ENCODE results near the gene HPS5. TPM values are rescaled to one million over a fixed set of nuclear protein-coding genes. Genes with fewer than 3 reads are reported as not detected.

The HPS5 gene
- total RNA-seq, 2 donors from 2014 or later: 21.4 TPM

DNA sequence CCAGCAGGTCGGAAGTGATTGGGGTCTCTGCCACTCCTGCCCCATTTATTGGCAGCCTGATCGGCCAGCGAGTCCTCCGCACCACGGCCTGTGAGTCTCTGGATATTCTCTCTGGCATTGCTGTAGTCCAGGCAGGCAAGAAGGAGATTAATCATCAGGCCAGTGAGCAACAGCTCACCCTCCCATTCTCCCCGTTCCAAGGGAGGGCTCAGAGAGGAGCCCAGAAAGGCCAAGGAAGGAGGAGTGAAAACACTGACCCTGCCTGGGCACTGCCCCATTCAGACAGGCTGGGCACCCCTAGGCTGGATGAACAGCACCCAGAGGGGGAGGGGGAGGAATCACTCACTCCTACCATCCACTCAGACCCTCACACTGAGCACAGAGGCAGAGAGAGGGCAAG is 76.5 kb downstream of the HPS5 start:
- Mint-ChIP-seq H3K4me3 (no peak overlapping the region), H3K27me3 (ENCODE audit: insufficient read depth) (peaks cover 15% of the 10 kb centered on the region), H3K27ac (no peak overlapping the region), H3K36me3 (ENCODE audit: low read depth) (no peaks in the 10 kb centered on the region), H3K9me3 (peaks cover 4% of the 10 kb centered on the region), H3K4me1 (peaks cover 3% of the 10 kb centered on the region)
- DNase-seq: no peak
- Histone ChIP-seq H3K9me3 (ENCODE audit: control insufficient read depth, low read length) (no peaks in the 10 kb centered on the region), H3K27ac (ENCODE audit: low read depth, low read length) (no peak overlapping the region), H3K9ac (ENCODE audit: extremely low read depth, low read length, poor library complexity, severe bottlenecking) (no peak overlapping the region), H3K27me3 (ENCODE audit: control insufficient read depth, insufficient read depth, low read length, poor library complexity, severe bottlenecking) (no peaks in the 10 kb centered on the region), H3K36me3 (ENCODE audit: control insufficient read depth, insufficient read depth, low read length) (no peaks in the 10 kb centered on the region), H3K4me1 (ENCODE audit: control insufficient read depth, insufficient read depth, low read length) (no peaks in the 10 kb centered on the region), H3K4me3 (ENCODE audit: low read length) (no peak overlapping the region)
- WGBS, 2 experiments (ENCODE audit: insufficient coverage in 1 of 2, insufficient read length in 1 of 2): 0 to 75% methylated on average over 1 to 6 of the region's 6 CpGs
- no peak for TF ChIP-seq CTCF (conservative IDR thresholded peaks at IDR 0.05)

GRCh38 chr11:18243783-18244362 is 78.1 kb downstream of the HPS5 start:
- no peak overlapping the region for H3K27ac Mint-ChIP-seq
- no peaks in the 10 kb centered on the region for H3K36me3 Mint-ChIP-seq (ENCODE audit: low read depth)
- 0% methylated on average over 1 of the region's 1 CpG for WGBS, 2 experiments (ENCODE audit: insufficient coverage in 1 of 2, insufficient read length in 1 of 2)
- Histone ChIP-seq H3K27me3 (ENCODE audit: control insufficient read depth, insufficient read depth, low read length, poor library complexity, severe bottlenecking) (peaks cover 12% of the 10 kb centered on the region), H3K9me3 (ENCODE audit: control insufficient read depth, low read length) (no peaks in the 10 kb centered on the region), H3K9ac (ENCODE audit: extremely low read depth, low read length, poor library complexity, severe bottlenecking) (no peak overlapping the region), H3K27ac (ENCODE audit: low read depth, low read length) (no peak overlapping the region), H3K36me3 (ENCODE audit: control insufficient read depth, insufficient read depth, low read length) (no peaks in the 10 kb centered on the region), H3K4me3 (ENCODE audit: low read length) (no peak overlapping the region), H3K4me1 (ENCODE audit: control insufficient read depth, insufficient read depth, low read length) (no peaks in the 10 kb centered on the region)
- H3K27me3 Mint-ChIP-seq (ENCODE audit: insufficient read depth): peaks cover 19% of the 10 kb centered on the region
- H3K4me1 Mint-ChIP-seq: peaks cover 3% of the 10 kb centered on the region
- H3K4me3 Mint-ChIP-seq: no peak overlapping the region
- peak; percentile 94 for TF ChIP-seq CTCF (conservative IDR thresholded peaks at IDR 0.05)
- H3K9me3 Mint-ChIP-seq: peaks cover 4% of the 10 kb centered on the region
- DNase-seq: peak; percentile 87

GRCh38 chr11:18239655-18240054 is 82.3 kb downstream of the HPS5 start:
- Histone ChIP-seq H3K4me1 (ENCODE audit: control insufficient read depth, insufficient read depth, low read length) (no peaks in the 10 kb centered on the region), H3K27ac (ENCODE audit: low read depth, low read length) (no peak overlapping the region), H3K4me3 (ENCODE audit: low read length) (no peak overlapping the region), H3K27me3 (ENCODE audit: control insufficient read depth, insufficient read depth, low read length, poor library complexity, severe bottlenecking) (peaks cover 23% of the 10 kb centered on the region), H3K36me3 (ENCODE audit: control insufficient read depth, insufficient read depth, low read length) (no peaks in the 10 kb centered on the region), H3K9ac (ENCODE audit: extremely low read depth, low read length, poor library complexity, severe bottlenecking) (no peak overlapping the region), H3K9me3 (ENCODE audit: control insufficient read depth, low read length) (no peaks in the 10 kb centered on the region)
- DNase-seq: no peak
- no peaks in the 10 kb centered on the region for H3K4me1 Mint-ChIP-seq
- peaks cover 17% of the 10 kb centered on the region for H3K27me3 Mint-ChIP-seq (ENCODE audit: insufficient read depth)
- no peak overlapping the region for H3K4me3 Mint-ChIP-seq
- H3K9me3 Mint-ChIP-seq: peaks cover 4% of the 10 kb centered on the region
- no peak overlapping the region for H3K27ac Mint-ChIP-seq
- no peak for TF ChIP-seq CTCF (conservative IDR thresholded peaks at IDR 0.05)
- no peaks in the 10 kb centered on the region for H3K36me3 Mint-ChIP-seq (ENCODE audit: low read depth)
- 100% methylated on average over 1 of the region's 1 CpG; no CpG with 5 or more reads in 1 of the 2 experiments for WGBS, 2 experiments (ENCODE audit: insufficient coverage in 1 of 2, insufficient read length in 1 of 2)

All from endodermal cell (in vitro differentiated cells).